Right ventricle myocardium inferior (tissue), 1 donor: Measurements from ENCODE around the gene SCIN. TPM values are rescaled to one million over a fixed set of nuclear protein-coding genes. Genes with fewer than 3 reads are reported as not detected.
"Not testable (repeated sequence)": the region's sequence is repeated elsewhere in the genome, so short reads cannot be mapped to it uniquely, and the experiment has no call there.

ENCODE experiments used
- ATAC-seq: fragments of 200-7000 bp; cut with Tn5 transposase; one replicate; pipeline ENCODE4 v1.9.1; 2020; ENCODE audit warnings: mild to moderate bottlenecking, moderate library complexity
- DNase-seq: peaks from one replicate; pipeline ENCODE4 v3.0.0; 2021; ENCODE audit errors: missing footprints
- intact Hi-C: fragments of 100-400 bp; cut with DNase I; formaldehyde crosslinking; loops from one replicate; pipeline ENCODE4 v1.11.0; 2022
- total RNA-seq: library from RNA; stranded (reverse); fragmentation: NEBNext Ultra II Directional; extraction: Animal tissue kit (Norgen Biotek cat#: 25700); gene quantifications from one replicate; pipeline ENCODE4 v1.2.1, GENCODE V29; 2021
- donor health status: DM: no; HTN: yes; CAD: no; lungs with severe emphysema.

SCIN gene
- total RNA-seq, 1 donor from 2014 or later = 0.08 TPM

- DNase-seq = no peak
- ATAC-seq = no peak
- intact Hi-C loops = no loop called here
These were observed 99.6 kb downstream of the SCIN start for GRCh38 chr7:12670000-12670729.

DNA sequence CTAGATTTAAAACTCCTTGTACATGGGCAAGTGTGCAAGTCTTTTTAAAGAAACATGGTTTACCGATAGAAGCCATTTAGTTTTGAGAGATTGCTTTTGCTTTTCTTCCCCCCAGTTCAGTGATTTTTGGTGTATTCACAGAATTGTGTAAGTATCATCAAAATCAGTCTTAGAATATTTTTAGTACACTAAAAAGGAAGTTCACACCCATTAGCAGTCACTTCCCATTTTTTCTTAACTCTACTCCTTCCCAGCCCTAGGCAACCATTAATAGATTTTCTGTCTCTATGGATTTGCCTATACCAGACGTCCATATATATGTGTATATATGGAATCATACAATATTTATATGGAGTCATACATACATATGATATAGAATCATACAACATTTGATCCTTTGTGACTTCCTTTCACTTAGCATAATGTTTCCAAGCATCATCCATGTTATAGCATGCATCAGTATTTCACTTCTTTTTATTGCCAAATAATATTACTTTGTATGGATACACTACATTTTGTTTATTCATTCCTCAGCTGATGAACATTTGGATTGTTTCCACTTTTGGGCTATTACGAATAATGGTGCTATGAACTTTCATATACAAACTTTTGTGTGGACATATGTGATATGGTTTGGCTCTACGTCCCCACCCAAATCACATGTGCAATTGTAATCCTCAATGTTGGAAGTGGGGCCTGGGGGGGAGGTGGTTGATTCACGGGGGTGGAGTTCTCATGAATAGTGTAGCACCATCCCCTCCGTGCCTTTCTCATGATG is 100.4 kb downstream of the SCIN start:
- intact Hi-C loops = no loop called here
- ATAC-seq (no peak), DNase-seq (no peak)

GRCh38 chr7:12673436-12673835 is 102.9 kb downstream of the SCIN start:
- intact Hi-C loops, ATAC-seq, DNase-seq: not testable (repeated sequence)

DNA sequence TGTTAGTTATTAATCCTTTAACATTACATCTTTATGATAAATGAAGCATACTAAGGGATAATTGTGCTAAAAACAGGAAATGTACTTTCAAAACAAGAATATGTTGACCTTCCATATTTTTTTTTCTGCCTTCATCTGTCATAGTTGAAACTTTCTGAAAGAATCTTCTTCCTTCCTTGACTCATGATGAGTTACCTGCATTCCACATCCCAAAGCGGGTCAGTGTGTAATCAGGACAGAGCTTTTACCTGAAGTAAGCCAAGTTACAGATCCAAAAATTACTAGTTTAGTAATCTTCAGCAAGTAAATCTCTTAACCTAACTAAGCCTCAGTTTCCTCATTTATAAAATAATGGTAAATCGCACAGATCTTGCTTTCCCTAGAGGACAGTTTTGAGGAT is 103.5 kb downstream of the SCIN start:
- intact Hi-C loops = no loop called here
- ATAC-seq (no peak), DNase-seq (no peak)

- ATAC-seq (peak; percentile 28), DNase-seq (no peak)
These were observed 104.3 kb downstream of the SCIN start for GRCh38 chr7:12674861-12675260.

GRCh38 chr7:12683678-12684585 is 113.4 kb downstream of the SCIN start:
- intact Hi-C loops = no loop called here
- DNase-seq (no peak), ATAC-seq (no peak)

More at GRCh38 chr7:12674861-12675260, 104.3 kb downstream of the SCIN start:
- intact Hi-C loops = no loop called here

DNA sequence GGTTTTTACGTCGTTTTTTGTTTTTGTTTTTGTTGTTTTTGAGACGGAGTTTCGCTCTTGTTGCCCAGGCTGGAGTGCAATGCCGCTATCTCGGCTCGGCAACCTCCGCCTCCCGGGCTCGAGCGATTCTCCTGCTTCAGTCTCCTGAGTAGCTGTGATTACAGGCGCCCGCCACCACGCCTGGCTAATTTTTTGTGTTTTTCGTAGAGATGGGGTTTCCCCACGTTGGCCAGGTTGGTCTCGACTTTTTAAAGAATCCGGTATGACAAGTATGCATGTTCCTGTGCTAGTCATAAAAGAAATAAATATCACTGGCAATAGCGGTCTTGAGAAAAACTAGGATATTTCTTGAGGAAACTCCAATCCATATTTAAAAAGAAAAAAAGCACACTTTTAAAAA is 114.2 kb downstream of the SCIN start:
- intact Hi-C loops = loop anchor here (5.0 kb wide), 3 partner anchors 47 to 493 kb away; no protein-coding TSS in a partner anchor
- DNase-seq (no peak), ATAC-seq (no peak)

- ATAC-seq (no peak), DNase-seq (no peak)
- intact Hi-C loops = loop anchor here (5.0 kb wide), 3 partner anchors 48 to 492 kb away; no protein-coding TSS in a partner anchor
These were observed 115.0 kb downstream of the SCIN start for GRCh38 chr7:12685550-12685949.

GRCh38 chr7:12686234-12686890 is 115.8 kb downstream of the SCIN start:
- intact Hi-C loops = loop anchor here (2.0 to 5.0 kb wide), 7 partner anchors 42 to 576 kb away; no protein-coding TSS in a partner anchor
- ATAC-seq (peak; percentile 92), DNase-seq (peak; percentile 96)

DNA sequence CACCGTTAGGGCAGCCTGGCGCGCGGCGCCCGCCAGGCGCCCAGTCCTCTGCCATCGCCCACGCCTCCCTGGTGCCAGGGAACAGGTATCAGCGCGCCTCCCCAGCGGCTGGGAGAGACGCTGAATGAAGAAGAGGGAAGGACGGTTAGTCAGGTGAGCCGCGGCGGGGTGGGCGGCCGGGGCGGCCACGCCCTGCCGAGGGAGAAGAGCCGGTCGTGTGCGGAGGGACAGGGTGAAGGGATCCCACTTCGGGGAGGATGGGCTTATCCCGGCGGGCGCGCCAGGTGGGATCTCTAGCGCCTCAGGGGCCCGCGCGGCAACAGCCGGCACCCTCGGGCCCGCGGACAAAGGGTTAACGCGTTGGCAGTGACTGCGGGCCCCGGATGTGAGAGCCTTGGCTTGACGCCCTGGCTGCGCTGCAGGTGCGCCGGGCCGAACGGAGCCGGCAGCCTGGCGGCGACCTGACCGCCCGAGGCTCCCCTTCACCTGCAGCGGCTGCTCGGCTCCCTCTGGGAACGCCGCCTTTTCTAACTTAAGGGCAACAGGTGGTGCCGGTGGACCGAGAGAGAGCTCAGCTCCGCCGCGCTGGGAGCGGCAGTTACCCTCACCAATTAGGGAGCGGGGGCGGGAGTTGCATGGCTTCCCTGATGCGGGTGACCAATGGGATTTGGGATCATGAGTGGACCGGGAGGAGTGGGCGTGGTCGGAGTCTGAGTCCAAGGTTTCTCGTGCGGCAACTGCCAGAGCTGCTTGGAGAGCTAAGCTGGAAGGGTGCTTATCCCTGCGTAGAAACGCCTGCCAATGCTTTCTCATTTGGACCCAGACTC is 116.6 kb downstream of the SCIN start, which contains the start of gene ARL4A:
Gene ARL4A (plus strand): TSS at position 743 of the 827 bp plus-strand sequence. CDS start 622 bp downstream, outside the sequence.
- intact Hi-C loops = loop anchor here (2.0 to 5.0 kb wide), 7 partner anchors 42 to 576 kb away; no protein-coding TSS in a partner anchor
- DNase-seq (peak; percentile 98), ATAC-seq (peak; percentile 97)

GRCh38 chr7:12687718-12688171 is 117.2 kb downstream of the SCIN start:
- ATAC-seq (no peak), DNase-seq (no peak)
- intact Hi-C loops = loop anchor here (2.0 to 5.0 kb wide), 7 partner anchors 41 to 575 kb away; no protein-coding TSS in a partner anchor

DNA sequence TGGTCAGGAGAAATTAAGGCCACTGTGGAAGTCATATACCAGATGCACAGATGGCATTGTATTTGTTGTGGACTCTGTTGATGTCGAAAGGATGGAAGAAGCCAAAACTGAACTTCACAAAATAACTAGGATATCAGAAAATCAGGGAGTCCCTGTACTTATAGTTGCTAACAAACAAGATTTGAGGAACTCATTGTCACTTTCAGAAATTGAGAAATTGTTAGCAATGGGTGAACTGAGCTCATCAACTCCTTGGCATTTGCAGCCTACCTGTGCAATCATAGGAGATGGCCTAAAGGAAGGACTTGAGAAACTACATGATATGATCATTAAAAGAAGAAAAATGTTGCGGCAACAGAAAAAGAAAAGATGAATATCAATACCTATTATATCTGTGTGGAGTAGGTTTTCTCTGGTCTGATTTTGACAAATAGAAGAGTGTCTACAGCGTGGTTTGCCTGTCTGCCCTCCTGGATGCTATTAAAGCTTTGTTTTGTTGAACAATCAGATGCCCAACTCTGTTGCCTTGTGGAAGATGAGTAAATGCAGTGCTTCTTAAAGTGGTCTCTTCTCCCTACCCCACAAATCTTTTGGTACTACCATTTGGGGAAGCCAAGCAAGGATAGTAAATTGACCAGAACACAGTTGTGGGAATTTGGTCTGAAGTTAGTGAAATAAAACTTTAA is 118.1 kb downstream of the SCIN start:
- DNase-seq, ATAC-seq: not testable (repeated sequence)
- intact Hi-C loops = loop anchor here (5.0 kb wide), 3 partner anchors 51 to 489 kb away; no protein-coding TSS in a partner anchor

DNA sequence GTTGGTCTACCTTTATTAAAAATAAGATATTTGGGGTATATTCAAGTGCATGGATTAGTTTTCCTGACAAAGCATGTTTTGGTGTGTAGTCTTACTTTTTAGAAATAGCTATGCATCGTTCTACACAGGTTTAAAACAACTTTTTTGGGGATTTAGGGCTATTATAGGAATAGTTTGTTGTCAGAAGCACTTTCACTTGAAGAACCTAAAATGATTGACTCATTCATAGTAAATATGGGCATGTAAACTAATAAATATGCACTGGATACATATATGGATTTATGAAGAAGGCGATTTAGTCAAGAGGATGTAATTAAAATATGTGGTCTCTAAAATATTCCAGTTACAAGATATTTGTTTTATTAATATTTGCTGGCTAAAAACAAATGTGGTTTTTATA is 118.9 kb downstream of the SCIN start:
- DNase-seq (no peak), ATAC-seq (no peak)
- intact Hi-C loops = loop anchor here (5.0 kb wide), 3 partner anchors 52 to 488 kb away; no protein-coding TSS in a partner anchor

GRCh38 chr7:12690041-12690878 is 119.7 kb downstream of the SCIN start:
- DNase-seq (no peak), ATAC-seq (no peak)
- intact Hi-C loops = no loop called here

GRCh38 chr7:12691388-12691787 is 120.9 kb downstream of the SCIN start:
- intact Hi-C loops, ATAC-seq, DNase-seq: not testable (repeated sequence)

DNA sequence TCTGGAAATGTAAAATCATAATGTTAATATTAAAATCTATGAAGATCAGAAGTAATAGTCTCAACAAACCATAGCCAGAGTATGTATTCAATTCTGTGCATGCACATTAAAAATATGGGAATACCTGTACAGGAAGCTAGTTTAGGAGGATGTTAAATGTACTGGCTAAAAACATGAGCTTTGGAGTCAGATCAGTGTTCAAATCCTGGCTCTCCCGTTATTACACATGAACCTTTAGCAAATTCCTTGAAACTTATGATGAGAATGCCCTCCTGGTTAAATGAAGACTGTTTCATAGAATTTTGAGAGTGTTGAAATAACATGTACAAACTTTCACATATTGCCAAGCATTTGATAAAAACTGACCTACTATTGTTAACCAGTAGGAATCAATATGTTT is 121.5 kb downstream of the SCIN start:
- intact Hi-C loops = no loop called here
- ATAC-seq (no peak), DNase-seq (no peak)
